DOHH2 (cell line): ENCODE results near the gene FNDC3B.

Experiments
- H3F3A ChIP-seq: fragments of 200-600 bp; sonication (generic), shearing (Covaris generic); 2 replicates; pipeline ENCODE4 v1.6.0; 2016; ENCODE audit warnings: antibody characterized with exemption, mild to moderate bottlenecking; ENCODE audit not compliant: control insufficient read depth, insufficient read depth
- H3K27ac ChIP-seq: fragments of 200-600 bp; sonication (generic); 2 replicates; pipeline ENCODE4 v1.5.1; 2014; ENCODE audit warnings: low read depth, mild to moderate bottlenecking, low read length, moderate library complexity
- H3K27me3 ChIP-seq: fragments of 200-600 bp; sonication (generic); 2 replicates; pipeline ENCODE4 v1.6.1; 2014; ENCODE audit warnings: mild to moderate bottlenecking, low read length, mixed read lengths; ENCODE audit not compliant: control insufficient read depth
- H3K36me3 ChIP-seq: fragments of 200-600 bp; sonication (generic); 2 replicates; pipeline ENCODE4 v1.6.1; 2014; ENCODE audit warnings: mild to moderate bottlenecking, low read length, moderate library complexity, mixed read lengths; ENCODE audit not compliant: control insufficient read depth
- H3K4me1 ChIP-seq: fragments of 200-600 bp; sonication (generic); 2 replicates; pipeline ENCODE4 v1.6.1; 2014; ENCODE audit warnings: mild to moderate bottlenecking, low read length, mixed read lengths; ENCODE audit not compliant: control insufficient read depth
- H3K4me2 ChIP-seq: fragments of 200-600 bp; sonication (generic); 2 replicates; pipeline ENCODE4 v1.6.0; 2014; ENCODE audit warnings: mild to moderate bottlenecking, low read length, moderate library complexity
- H3K4me3 ChIP-seq: fragments of 200-600 bp; sonication (generic); 2 replicates; pipeline ENCODE4 v1.5.1; 2014; ENCODE audit warnings: mild to moderate bottlenecking, low read length, mixed read lengths
- H3K79me2 ChIP-seq: fragments of 200-600 bp; sonication (generic); 2 replicates; pipeline ENCODE4 v1.6.1; 2014; ENCODE audit warnings: mild to moderate bottlenecking, low read length, mixed read lengths; ENCODE audit not compliant: control insufficient read depth
- H3K9me2 ChIP-seq: fragments of 200-600 bp; sonication (generic); replicated peaks from 2 replicates; pipeline ENCODE4 v1.6.1; 2014; ENCODE audit warnings: mild to moderate bottlenecking, low read length, mixed read lengths; ENCODE audit not compliant: control insufficient read depth
- H3K9me3 ChIP-seq: fragments of 200-600 bp; sonication (generic); 2 replicates; pipeline ENCODE4 v1.6.1; 2014; ENCODE audit warnings: antibody characterized with exemption, low read length, mixed read lengths; ENCODE audit not compliant: control insufficient read depth, insufficient read depth
- H4K20me1 ChIP-seq: fragments of 200-600 bp; sonication (generic); 2 replicates; pipeline ENCODE4 v1.6.0; 2014; ENCODE audit warnings: low read depth, mild to moderate bottlenecking, antibody characterized with exemption, low read length, moderate library complexity; ENCODE audit not compliant: control insufficient read depth, insufficient read depth
- EZH2phosphoT487 ChIP-seq: fragments of 200-600 bp; sonication (generic); IDR thresholded peaks from 2 replicates; pipeline ENCODE4 v1.6.1; 2017; ENCODE audit warnings: borderline replicate concordance, mild to moderate bottlenecking, antibody characterized with exemption, low read length, moderate library complexity, mixed read lengths
- TF ChIP-seq, protein P1 (sequence below): fragments of 200-600 bp; sonication (generic); IDR thresholded peaks from one replicate; pipeline ENCODE4 v1.5.1; 2014; ENCODE audit warnings: antibody characterized with exemption, mild to moderate bottlenecking, low read depth, low read length; ENCODE audit not compliant: poor library complexity, severe bottlenecking

FNDC3B gene

DNA sequence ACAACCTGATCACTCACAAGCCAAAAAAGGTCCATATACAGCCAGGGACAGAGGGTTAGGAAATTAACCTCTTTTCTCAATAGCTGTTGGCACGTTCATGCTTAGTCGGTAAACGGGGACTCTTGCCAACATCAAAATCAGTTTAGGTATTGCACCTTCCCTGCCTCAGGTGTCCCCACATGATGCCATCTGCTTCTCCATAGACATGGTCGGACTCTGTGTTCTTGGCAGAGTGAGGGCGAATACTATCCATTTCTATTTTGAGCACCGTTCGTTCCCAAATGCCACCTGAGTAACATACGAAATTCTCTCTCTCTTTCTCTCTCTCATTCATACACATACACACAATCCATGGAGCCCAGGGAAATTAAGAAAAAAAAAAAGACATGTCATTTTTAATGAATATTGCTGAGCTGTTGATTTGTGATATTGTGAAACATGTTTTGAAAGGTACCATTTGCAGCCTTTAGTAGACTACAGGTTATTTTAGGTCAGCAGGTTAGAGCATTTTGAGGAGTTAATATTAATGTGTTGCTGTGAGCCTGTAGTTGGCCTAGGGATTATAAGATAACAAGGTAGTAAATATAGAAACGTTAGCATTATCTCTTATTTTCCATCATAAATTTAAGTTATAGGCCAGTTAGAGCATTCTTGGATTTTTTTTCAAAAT, 330.3 kb downstream of the FNDC3B start:
- Histone ChIP-seq H3K27me3 (no peaks in the 10 kb centered on the region), H3K4me2 (no peak overlapping the region), H3K4me3 (no peak overlapping the region), H4K20me1 (no peaks in the 10 kb centered on the region), H3K9me2 (no peaks in the 10 kb centered on the region), H3K36me3 (no peaks in the 10 kb centered on the region), H3K27ac (no peak overlapping the region), H3K9me3 (no peaks in the 10 kb centered on the region), H3K4me1 (no peaks in the 10 kb centered on the region), H3K79me2 (no peaks in the 10 kb centered on the region), H3F3A (no peaks in the 10 kb centered on the region)
- TF ChIP-seq, protein P1, sequence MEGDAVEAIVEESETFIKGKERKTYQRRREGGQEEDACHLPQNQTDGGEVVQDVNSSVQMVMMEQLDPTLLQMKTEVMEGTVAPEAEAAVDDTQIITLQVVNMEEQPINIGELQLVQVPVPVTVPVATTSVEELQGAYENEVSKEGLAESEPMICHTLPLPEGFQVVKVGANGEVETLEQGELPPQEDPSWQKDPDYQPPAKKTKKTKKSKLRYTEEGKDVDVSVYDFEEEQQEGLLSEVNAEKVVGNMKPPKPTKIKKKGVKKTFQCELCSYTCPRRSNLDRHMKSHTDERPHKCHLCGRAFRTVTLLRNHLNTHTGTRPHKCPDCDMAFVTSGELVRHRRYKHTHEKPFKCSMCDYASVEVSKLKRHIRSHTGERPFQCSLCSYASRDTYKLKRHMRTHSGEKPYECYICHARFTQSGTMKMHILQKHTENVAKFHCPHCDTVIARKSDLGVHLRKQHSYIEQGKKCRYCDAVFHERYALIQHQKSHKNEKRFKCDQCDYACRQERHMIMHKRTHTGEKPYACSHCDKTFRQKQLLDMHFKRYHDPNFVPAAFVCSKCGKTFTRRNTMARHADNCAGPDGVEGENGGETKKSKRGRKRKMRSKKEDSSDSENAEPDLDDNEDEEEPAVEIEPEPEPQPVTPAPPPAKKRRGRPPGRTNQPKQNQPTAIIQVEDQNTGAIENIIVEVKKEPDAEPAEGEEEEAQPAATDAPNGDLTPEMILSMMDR = no peak
- TF ChIP-seq EZH2phosphoT487 = no peak

DNA sequence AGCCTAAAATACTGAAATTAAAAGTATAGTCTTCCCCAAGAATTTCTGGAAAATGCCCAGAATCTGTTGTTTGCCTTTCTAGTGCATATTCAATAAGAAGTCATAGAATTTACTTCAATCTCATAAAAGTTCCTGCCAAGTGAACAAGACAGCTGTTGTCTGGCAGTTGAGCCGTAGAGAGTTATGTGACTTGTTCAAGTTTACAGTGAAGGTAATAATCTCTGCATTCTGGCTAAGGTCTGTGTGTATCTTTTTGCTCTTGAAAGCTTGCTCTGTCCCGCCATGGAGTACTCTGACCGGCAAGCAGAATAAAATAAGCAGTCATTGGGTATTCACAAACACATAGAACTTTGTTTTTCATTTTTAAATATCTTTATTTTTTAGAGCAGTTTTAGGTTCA, 331.0 kb downstream of the FNDC3B start:
- H3K36me3 ChIP-seq = no peaks in the 10 kb centered on the region
- H3K27ac ChIP-seq = no peak overlapping the region
- H3K4me2 ChIP-seq = no peak overlapping the region

DNA sequence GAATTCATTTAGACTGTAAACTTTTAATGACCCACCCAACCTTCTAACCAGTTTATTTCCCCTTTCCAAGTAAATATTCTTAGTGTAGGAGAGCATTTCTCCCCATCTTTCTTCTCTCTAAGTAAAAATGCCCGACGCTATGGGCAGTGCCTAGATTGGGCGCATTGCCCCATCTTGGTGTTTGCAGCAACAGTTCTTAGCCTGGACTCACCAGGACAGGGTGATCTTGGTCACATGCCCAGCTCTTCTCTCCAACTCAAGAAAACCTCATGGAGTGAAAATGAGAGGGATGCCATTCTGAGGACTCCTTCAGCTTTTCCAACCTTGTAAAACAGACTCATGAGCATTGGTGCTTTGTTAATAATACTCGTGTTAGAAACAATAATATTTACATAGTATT, 332.2 kb downstream of the FNDC3B start:
- TF ChIP-seq, protein P1 = no peak
- TF ChIP-seq EZH2phosphoT487 = no peak
- Histone ChIP-seq H3K27me3 (no peaks in the 10 kb centered on the region), H3K36me3 (no peaks in the 10 kb centered on the region)

More for the DNA sequence above, 331.0 kb downstream of the FNDC3B start:
- H3K79me2 ChIP-seq = no peaks in the 10 kb centered on the region
- H3K9me2 ChIP-seq = no peaks in the 10 kb centered on the region
- H4K20me1 ChIP-seq = no peaks in the 10 kb centered on the region
- no peaks in the 10 kb centered on the region for H3K9me3 ChIP-seq
- H3F3A ChIP-seq = no peaks in the 10 kb centered on the region
- TF ChIP-seq, protein P1 = no peak
- TF ChIP-seq EZH2phosphoT487 = no peak
- H3K27me3 ChIP-seq = no peaks in the 10 kb centered on the region
- H3K4me1 ChIP-seq = no peaks in the 10 kb centered on the region
- H3K4me3 ChIP-seq = no peak overlapping the region

More for the DNA sequence above, 332.2 kb downstream of the FNDC3B start:
- Histone ChIP-seq H3F3A (no peaks in the 10 kb centered on the region), H3K27ac (no peak overlapping the region), H3K79me2 (no peaks in the 10 kb centered on the region), H3K9me3 (no peaks in the 10 kb centered on the region), H4K20me1 (no peaks in the 10 kb centered on the region), H3K4me1 (no peaks in the 10 kb centered on the region), H3K9me2 (no peaks in the 10 kb centered on the region), H3K4me2 (no peak overlapping the region), H3K4me3 (no peak overlapping the region)
